ENCODE results near the gene LIFR.
A peak's percentile ranks its signal among the peaks of the same experiment; 100 is the strongest.

The LIFR gene

GRCh38 chr5:38441453-38442246, 114.8 kb downstream of the LIFR start:
- peak; percentile 75 to 81 for DNase-seq (ENCODE audit: low read depth in 2 of 2)

GRCh38 chr5:38438757-38439156, 117.7 kb downstream of the LIFR start:
- DNase-seq (ENCODE audit: low read depth in 2 of 2) = no peak

- no peak for DNase-seq (ENCODE audit: low read depth in 2 of 2)
Observed at GRCh38 chr5:38434966-38435705, 121.3 kb downstream of the LIFR start.

- DNase-seq (ENCODE audit: low read depth in 2 of 2) = peak; percentile 77 to 79
Observed at GRCh38 chr5:38433160-38433861, 123.1 kb downstream of the LIFR start.

GRCh38 chr5:38431242-38431853, 125.1 kb downstream of the LIFR start:
- no peak for DNase-seq (ENCODE audit: low read depth in 2 of 2)

- no peak for DNase-seq (ENCODE audit: low read depth in 2 of 2)
Observed at GRCh38 chr5:38426986-38427950, 129.2 kb downstream of the LIFR start.

- no peak for DNase-seq (ENCODE audit: low read depth in 2 of 2)
Observed at GRCh38 chr5:38426490-38426889, 130.0 kb downstream of the LIFR start.

Data from fibroblast of skin of left quadriceps (primary cell).